ENCODE data around the gene IDUA.

DNA sequence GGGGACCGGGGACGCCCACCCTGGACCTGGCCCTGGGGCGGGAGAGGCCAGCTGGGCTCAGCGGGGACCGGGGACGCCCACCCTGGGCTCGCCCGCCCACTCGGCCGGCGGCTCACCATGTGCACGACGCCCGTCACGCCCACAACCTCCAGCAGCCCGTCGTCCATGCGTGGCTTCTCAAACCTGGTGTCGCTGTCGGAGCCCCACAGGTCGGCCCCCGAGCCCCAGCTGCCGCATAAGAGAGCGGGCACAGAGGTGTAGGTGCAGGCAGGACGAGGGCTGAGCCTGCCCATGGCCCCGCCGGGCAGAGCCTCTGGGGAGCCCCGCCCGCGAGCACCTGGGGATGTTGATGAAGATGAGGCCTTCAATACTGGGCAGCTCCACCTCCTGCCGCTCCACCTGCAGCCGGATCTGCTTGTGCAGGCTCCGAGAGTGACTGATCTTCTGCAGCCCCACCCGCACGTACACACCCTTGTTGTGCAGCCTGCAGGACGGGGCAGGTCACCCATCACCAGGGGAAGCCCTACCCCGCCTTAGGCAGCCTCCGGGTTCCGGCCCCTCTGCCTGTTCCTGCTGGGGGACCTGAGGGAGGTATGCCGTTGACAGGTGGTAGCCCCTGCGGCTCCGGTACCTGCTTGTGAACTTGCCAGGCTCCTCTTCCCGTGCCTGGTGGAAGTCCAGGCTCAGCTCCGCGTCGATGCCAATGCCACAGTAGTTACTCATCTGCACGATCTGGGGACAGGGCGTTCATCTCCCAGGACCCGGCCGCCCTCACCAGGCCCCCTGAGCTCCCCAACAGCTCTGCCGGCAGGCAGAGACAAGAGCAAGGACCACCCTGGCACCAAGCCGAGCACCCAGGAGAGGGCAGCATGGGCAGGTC, 25.3 kb upstream of the IDUA start:
- TF ChIP-seq, protein P1, sequence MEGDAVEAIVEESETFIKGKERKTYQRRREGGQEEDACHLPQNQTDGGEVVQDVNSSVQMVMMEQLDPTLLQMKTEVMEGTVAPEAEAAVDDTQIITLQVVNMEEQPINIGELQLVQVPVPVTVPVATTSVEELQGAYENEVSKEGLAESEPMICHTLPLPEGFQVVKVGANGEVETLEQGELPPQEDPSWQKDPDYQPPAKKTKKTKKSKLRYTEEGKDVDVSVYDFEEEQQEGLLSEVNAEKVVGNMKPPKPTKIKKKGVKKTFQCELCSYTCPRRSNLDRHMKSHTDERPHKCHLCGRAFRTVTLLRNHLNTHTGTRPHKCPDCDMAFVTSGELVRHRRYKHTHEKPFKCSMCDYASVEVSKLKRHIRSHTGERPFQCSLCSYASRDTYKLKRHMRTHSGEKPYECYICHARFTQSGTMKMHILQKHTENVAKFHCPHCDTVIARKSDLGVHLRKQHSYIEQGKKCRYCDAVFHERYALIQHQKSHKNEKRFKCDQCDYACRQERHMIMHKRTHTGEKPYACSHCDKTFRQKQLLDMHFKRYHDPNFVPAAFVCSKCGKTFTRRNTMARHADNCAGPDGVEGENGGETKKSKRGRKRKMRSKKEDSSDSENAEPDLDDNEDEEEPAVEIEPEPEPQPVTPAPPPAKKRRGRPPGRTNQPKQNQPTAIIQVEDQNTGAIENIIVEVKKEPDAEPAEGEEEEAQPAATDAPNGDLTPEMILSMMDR (IDR thresholded peaks at IDR 0.05), result no peak
- TF ChIP-seq EP300 (IDR thresholded peaks at IDR 0.05) (no peak), POLR2A (IDR thresholded peaks at IDR 0.05) (no peak)

All from tibial nerve (tissue), 4 donors.